Subcutaneous abdominal adipose tissue (tissue), 5 donors: ENCODE data around the gene TRPM6.

Experiments used
- H3K27ac ChIP-seq: one replicate; pipeline ENCODE4 v1.7.0; 2013; ENCODE audit warnings: low read depth, mild to moderate bottlenecking, inconsistent platforms, low read length, moderate library complexity
- H3K27me3 ChIP-seq, 5 donors: one replicate each; pipeline ENCODE4 v1.7.0; 2013; ENCODE audit warnings: low read length in 5 of 5, inconsistent platforms in 1 of 5; ENCODE audit not compliant: control insufficient read depth in 5 of 5, insufficient read depth in 4 of 5
- H3K36me3 ChIP-seq, 5 donors: one replicate each; pipeline ENCODE4 v1.7.0; 2013; ENCODE audit warnings: low read length in 5 of 5; ENCODE audit not compliant: control insufficient read depth in 5 of 5, insufficient read depth in 5 of 5
- H3K4me1 ChIP-seq, 5 donors: one replicate each; pipeline ENCODE4 v1.7.0; 2013; ENCODE audit warnings: low read length in 5 of 5, mild to moderate bottlenecking in 3 of 5, moderate library complexity in 1 of 5; ENCODE audit not compliant: control insufficient read depth in 5 of 5, insufficient read depth in 5 of 5
- H3K4me3 ChIP-seq, 5 donors: one replicate each; pipeline ENCODE4 v1.7.0; 2013; ENCODE audit warnings: low read length in 5 of 5, low read depth in 1 of 5
- H3K9ac ChIP-seq, 5 donors: one replicate each; pipeline ENCODE4 v1.7.0; 2013; ENCODE audit warnings: low read length in 5 of 5, mild to moderate bottlenecking in 4 of 5, moderate library complexity in 3 of 5
- H3K9me3 ChIP-seq, 5 donors: one replicate each; pipeline ENCODE4 v1.7.0; 2013; ENCODE audit warnings: low read length in 5 of 5; ENCODE audit not compliant: control insufficient read depth in 5 of 5
- donor health status: healthy.
- donor health status: healthy.
- donor health status: healthy.
- donor health status: healthy.
- donor health status: healthy.

The TRPM6 gene

DNA sequence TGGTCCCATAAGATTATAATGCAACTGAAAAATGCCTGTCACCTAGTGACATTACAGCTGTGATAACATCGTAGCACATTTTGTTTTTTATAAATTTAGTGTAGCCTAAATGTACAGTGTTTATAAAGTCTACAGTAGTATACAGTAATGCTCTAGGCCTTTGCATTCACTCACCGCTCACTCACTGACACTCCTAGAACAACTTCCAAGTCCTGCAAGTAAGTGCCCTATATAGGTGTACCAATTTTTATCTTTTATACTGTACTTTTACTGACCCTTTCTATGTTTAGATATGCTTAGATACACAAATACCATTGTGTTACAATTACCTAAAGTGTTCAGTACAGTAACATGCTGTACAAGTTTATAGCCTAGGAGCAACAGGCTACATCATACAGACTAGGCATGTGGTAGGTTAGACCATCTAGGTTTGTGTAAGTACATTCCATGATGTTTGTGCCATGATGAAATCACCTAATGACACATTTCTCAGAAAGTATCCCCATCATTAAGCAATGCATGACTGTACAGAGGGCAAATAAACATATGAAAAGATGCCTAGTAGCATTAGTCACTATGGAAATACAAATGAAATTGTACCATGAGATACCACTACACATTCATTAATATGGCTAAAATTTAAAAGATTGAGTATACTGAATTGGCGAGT is 127.6 kb downstream of the TRPM6 start:
- Histone ChIP-seq H3K9me3 (no peaks in the 10 kb centered on the region), H3K4me1 (no peaks in the 10 kb centered on the region), H3K9ac (no peak overlapping the region), H3K36me3 (no peaks in the 10 kb centered on the region), H3K4me3 (no peak overlapping the region), H3K27ac (no peak overlapping the region), H3K27me3 (peaks cover 0 to 3% (median 0%) of the 10 kb centered on the region in 5 donors)

DNA sequence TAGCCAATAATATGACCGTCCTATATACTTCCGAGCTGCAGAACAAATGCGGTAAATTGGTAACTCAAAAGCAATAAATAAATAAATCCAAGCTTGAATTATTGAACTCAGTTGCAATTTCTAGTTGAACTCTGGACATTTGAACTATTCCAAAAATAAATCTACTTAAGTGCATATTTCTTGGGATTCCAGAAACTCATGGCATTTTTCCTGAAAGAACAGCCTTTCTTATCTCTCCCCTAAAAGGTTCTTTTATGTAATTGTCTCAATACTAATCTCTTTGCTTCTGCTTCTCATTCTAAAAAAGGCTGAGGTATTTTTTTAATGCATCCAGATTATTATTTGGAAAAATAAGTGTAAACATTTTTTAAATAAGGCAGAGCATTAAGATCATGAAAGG is 131.7 kb downstream of the TRPM6 start:
- Histone ChIP-seq H3K27me3 (no peaks in the 10 kb centered on the region), H3K9ac (no peak overlapping the region), H3K36me3 (no peaks in the 10 kb centered on the region), H3K4me3 (no peak overlapping the region), H3K9me3 (no peaks in the 10 kb centered on the region), H3K4me1 (no peaks in the 10 kb centered on the region), H3K27ac (no peak overlapping the region)

- Histone ChIP-seq H3K27me3 (no peaks in the 10 kb centered on the region), H3K4me3 (no peak overlapping the region), H3K9me3 (no peaks in the 10 kb centered on the region), H3K36me3 (no peaks in the 10 kb centered on the region), H3K9ac (no peak overlapping the region), H3K4me1 (no peaks in the 10 kb centered on the region), H3K27ac (no peak overlapping the region)
These were observed 132.4 kb downstream of the TRPM6 start for GRCh38 chr9:74755355-74755754.

DNA sequence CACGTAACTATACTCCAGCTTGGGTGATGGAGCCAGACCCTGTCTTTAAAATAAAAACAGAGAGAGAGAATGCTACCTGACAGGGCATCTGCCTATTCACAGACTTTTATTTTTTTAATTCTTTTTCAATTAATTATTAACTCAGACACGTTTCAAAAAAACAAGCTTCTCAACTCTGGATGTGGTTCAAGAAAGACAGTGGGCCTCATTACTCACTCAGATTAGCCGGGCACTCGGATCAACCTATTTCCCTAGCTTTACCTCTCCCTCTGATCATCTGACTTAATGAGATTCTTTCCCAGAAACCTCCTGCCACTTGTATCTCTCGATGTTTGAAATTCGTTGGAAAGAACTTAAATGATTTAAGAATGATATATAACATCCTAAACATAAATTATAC is 134.1 kb downstream of the TRPM6 start:
- Histone ChIP-seq H3K36me3 (no peaks in the 10 kb centered on the region), H3K9me3 (no peaks in the 10 kb centered on the region), H3K9ac (no peak overlapping the region), H3K4me1 (no peaks in the 10 kb centered on the region), H3K27ac (no peak overlapping the region), H3K4me3 (no peak overlapping the region), H3K27me3 (no peaks in the 10 kb centered on the region)

- H3K4me1 ChIP-seq, result no peaks in the 10 kb centered on the region
These were observed 138.8 kb downstream of the TRPM6 start for GRCh38 chr9:74748966-74749365.

GRCh38 chr9:74742792-74743730 is 144.7 kb downstream of the TRPM6 start:
- Histone ChIP-seq H3K4me1 (no peaks in the 10 kb centered on the region), H3K36me3 (no peaks in the 10 kb centered on the region), H3K4me3 (no peak overlapping the region), H3K27me3 (peaks cover 0 to 2% (median 0%) of the 10 kb centered on the region in 5 donors), H3K9me3 (no peaks in the 10 kb centered on the region), H3K27ac (no peak overlapping the region), H3K9ac (no peak overlapping the region)

More at GRCh38 chr9:74748966-74749365, 138.8 kb downstream of the TRPM6 start:
- Histone ChIP-seq H3K9me3 (no peaks in the 10 kb centered on the region), H3K36me3 (no peaks in the 10 kb centered on the region), H3K27ac (no peak overlapping the region), H3K9ac (no peak overlapping the region), H3K27me3 (no peaks in the 10 kb centered on the region), H3K4me3 (no peak overlapping the region)

DNA sequence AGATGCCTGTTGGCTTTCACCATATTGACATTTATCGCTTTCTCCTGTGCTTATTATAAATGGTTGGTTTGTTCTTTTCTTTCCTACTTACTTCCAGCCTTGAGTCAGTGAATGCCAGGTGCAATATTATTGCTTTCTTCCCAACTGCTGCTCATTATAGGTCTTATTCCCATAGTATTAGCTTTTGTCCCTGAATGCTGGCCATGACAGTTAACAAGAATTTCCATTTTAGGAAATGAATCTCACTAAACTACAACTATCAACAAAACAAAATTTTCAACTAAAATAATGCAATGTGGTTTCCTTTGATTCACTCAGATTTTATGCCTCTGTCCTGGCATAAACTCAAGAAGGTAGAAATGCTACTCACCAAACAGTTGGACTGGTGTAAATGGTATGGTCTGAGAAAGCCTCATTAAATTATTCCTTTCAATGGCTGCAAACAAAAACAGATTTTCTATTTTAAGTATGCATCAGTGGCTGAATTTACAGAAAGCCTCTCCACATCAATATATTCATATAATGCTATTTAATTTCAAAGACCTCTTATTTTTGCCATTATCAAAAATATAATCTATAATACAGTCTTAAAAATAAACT is 145.4 kb downstream of the TRPM6 start:
- Histone ChIP-seq H3K27me3 (peaks cover 0 to 2% (median 0%) of the 10 kb centered on the region in 5 donors), H3K9ac (no peak overlapping the region), H3K9me3 (no peaks in the 10 kb centered on the region), H3K4me3 (no peak overlapping the region), H3K4me1 (no peaks in the 10 kb centered on the region), H3K36me3 (no peaks in the 10 kb centered on the region), H3K27ac (no peak overlapping the region)

GRCh38 chr9:74736646-74737045 is 151.1 kb downstream of the TRPM6 start:
- Histone ChIP-seq H3K36me3 (no peaks in the 10 kb centered on the region), H3K27ac (no peak overlapping the region), H3K9ac (no peak overlapping the region), H3K9me3 (no peaks in the 10 kb centered on the region), H3K4me1 (no peaks in the 10 kb centered on the region), H3K27me3 (peaks cover 0 to 2% (median 0%) of the 10 kb centered on the region in 5 donors), H3K4me3 (no peak overlapping the region)

DNA sequence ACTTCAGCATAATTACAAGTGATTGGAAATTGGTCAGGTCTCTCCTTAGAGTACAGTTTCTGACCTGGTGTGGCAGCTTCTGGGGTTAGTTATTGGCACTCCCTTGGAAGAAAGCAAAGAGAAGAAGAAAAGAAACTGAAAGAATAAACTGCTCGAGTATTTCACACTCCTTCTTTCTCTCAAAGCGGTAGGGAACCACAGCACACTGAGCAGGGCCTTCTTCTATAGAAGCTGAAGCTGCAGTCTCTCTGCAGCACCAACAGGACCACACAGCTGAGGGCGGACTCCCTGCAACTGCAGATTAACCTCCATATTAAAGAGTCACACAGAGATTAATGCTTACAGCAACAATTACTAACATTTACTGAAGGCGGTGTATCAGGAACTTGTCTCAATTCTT is 152.0 kb downstream of the TRPM6 start:
- no peak overlapping the region for H3K27ac ChIP-seq
- peaks cover 0 to 2% (median 0%) of the 10 kb centered on the region in 5 donors for H3K27me3 ChIP-seq
- H3K9me3 ChIP-seq, result no peaks in the 10 kb centered on the region
- H3K4me1 ChIP-seq, result no peaks in the 10 kb centered on the region
- H3K4me3 ChIP-seq, result no peak overlapping the region
- H3K36me3 ChIP-seq, result no peaks in the 10 kb centered on the region
- no peak overlapping the region for H3K9ac ChIP-seq
